ENCODE data around the gene PCBP3.

GRCh38 chr21:45806042-45806441 lies 162.5 kb downstream of the PCBP3 start:
- TF ChIP-seq YY1 (IDR thresholded peaks at IDR 0.05; ENCODE audit: insufficient read depth, insufficient read length) (no peak), ZNF274 (IDR thresholded peaks at IDR 0.05; ENCODE audit: low read depth, low read length) (no peak)
